ENCODE results near the gene MYO1B.

Gene MYO1B

GRCh38 chr2:191206613-191207471 is 38.4 kb upstream of the MYO1B start:
- Histone ChIP-seq H3K27ac (ENCODE audit: low read length, poor library complexity, severe bottlenecking) (no peak overlapping the region), H3K4me1 (ENCODE audit: control insufficient read depth, insufficient read depth, low read depth, low read length) (no peaks in the 10 kb centered on the region), H3K23ac (ENCODE audit: low read length in 2 of 2) (no peak overlapping the region), H3K27me3 (ENCODE audit: control insufficient read depth in 1 of 2, insufficient read depth in 1 of 2, low read length in 2 of 2) (no peaks in the 10 kb centered on the region), H2AK5ac (ENCODE audit: low read length, severe bottlenecking) (no peak overlapping the region), H4K91ac (ENCODE audit: low read length) (peak overlapping the region; percentile 39), H3K9me3 (ENCODE audit: control insufficient read depth, low read length) (peaks cover 3% of the 10 kb centered on the region), H3K9ac (ENCODE audit: low read length) (no peak overlapping the region), H3K14ac (ENCODE audit: low read length in 2 of 2) (no peak overlapping the region), H3K4me3 (ENCODE audit: insufficient read depth in 1 of 2, low read depth in 1 of 2, low read length in 2 of 2) (no peak overlapping the region), H3K36me3 (ENCODE audit: control insufficient read depth in 1 of 2, insufficient read depth in 2 of 2, low read depth in 1 of 2, low read length in 2 of 2) (no peaks in the 10 kb centered on the region), H3K18ac (ENCODE audit: low read depth in 1 of 2, low read length in 2 of 2) (peak overlapping the region in 1 of 2 experiments; percentile 34), H2AFZ (ENCODE audit: low read depth, low read length) (no peak overlapping the region), H2BK12ac (ENCODE audit: low read length in 2 of 2) (peak overlapping the region; percentile 38 to 42), H3K4me2 (ENCODE audit: low read length, poor library complexity, severe bottlenecking) (no peak overlapping the region), H3K4ac (ENCODE audit: low read depth in 1 of 2, low read length in 2 of 2) (no peak overlapping the region), H2BK5ac (ENCODE audit: low read depth, low read length, poor library complexity, severe bottlenecking) (no peak overlapping the region), H4K8ac (ENCODE audit: low read length) (peak overlapping the region; percentile 37), H2BK15ac (ENCODE audit: low read depth, poor library complexity, severe bottlenecking) (no peak overlapping the region), H2BK120ac (ENCODE audit: low read depth, low read length) (peak overlapping the region; percentile 5), H3K79me1 (replicated peaks; ENCODE audit: low read length, poor library complexity, severe bottlenecking) (no peaks in the 10 kb centered on the region)
- WGBS: 74% methylated on average over 13 of the region's 13 CpGs
- DNase-seq: no peak

- Histone ChIP-seq H4K8ac (ENCODE audit: low read length) (no peak overlapping the region), H3K9me3 (ENCODE audit: control insufficient read depth, low read length) (peaks cover 11% of the 10 kb centered on the region), H3K27ac (ENCODE audit: low read length, poor library complexity, severe bottlenecking) (no peak overlapping the region), H3K79me1 (replicated peaks; ENCODE audit: low read length, poor library complexity, severe bottlenecking) (no peaks in the 10 kb centered on the region), H2BK15ac (ENCODE audit: low read depth, poor library complexity, severe bottlenecking) (no peak overlapping the region), H3K36me3 (ENCODE audit: control insufficient read depth in 1 of 2, insufficient read depth in 2 of 2, low read depth in 1 of 2, low read length in 2 of 2) (no peaks in the 10 kb centered on the region), H3K23ac (ENCODE audit: low read length in 2 of 2) (no peak overlapping the region), H3K9ac (ENCODE audit: low read length) (no peak overlapping the region), H3K4ac (ENCODE audit: low read depth in 1 of 2, low read length in 2 of 2) (no peak overlapping the region), H4K91ac (ENCODE audit: low read length) (no peak overlapping the region), H2BK12ac (ENCODE audit: low read length in 2 of 2) (no peak overlapping the region), H3K4me1 (ENCODE audit: control insufficient read depth, insufficient read depth, low read depth, low read length) (no peaks in the 10 kb centered on the region), H2BK120ac (ENCODE audit: low read depth, low read length) (no peak overlapping the region), H3K4me2 (ENCODE audit: low read length, poor library complexity, severe bottlenecking) (no peak overlapping the region), H2BK5ac (ENCODE audit: low read depth, low read length, poor library complexity, severe bottlenecking) (no peak overlapping the region), H3K4me3 (ENCODE audit: insufficient read depth in 1 of 2, low read depth in 1 of 2, low read length in 2 of 2) (no peak overlapping the region), H3K27me3 (ENCODE audit: control insufficient read depth in 1 of 2, insufficient read depth in 1 of 2, low read length in 2 of 2) (no peaks in the 10 kb centered on the region), H3K14ac (ENCODE audit: low read length in 2 of 2) (no peak overlapping the region), H2AK5ac (ENCODE audit: low read length, severe bottlenecking) (no peak overlapping the region), H3K18ac (ENCODE audit: low read depth in 1 of 2, low read length in 2 of 2) (no peak overlapping the region), H2AFZ (ENCODE audit: low read depth, low read length) (no peak overlapping the region)
- WGBS: no CpG with 5 or more reads among the region's 1 CpG
- DNase-seq: no peak
These were observed 35.9 kb upstream of the MYO1B start for GRCh38 chr2:191209340-191209739.

- peaks cover 11% of the 10 kb centered on the region for H3K9me3 ChIP-seq (ENCODE audit: control insufficient read depth, low read length)
- H2BK120ac ChIP-seq (ENCODE audit: low read depth, low read length): no peak overlapping the region
- no peak overlapping the region for H3K23ac ChIP-seq (ENCODE audit: low read length in 2 of 2)
- H3K27me3 ChIP-seq (ENCODE audit: control insufficient read depth in 1 of 2, insufficient read depth in 1 of 2, low read length in 2 of 2): no peaks in the 10 kb centered on the region
- no peak for DNase-seq
- no peaks in the 10 kb centered on the region for H3K4me1 ChIP-seq (ENCODE audit: control insufficient read depth, insufficient read depth, low read depth, low read length)
- no peak overlapping the region for H3K27ac ChIP-seq (ENCODE audit: low read length, poor library complexity, severe bottlenecking)
- no peak overlapping the region for H2BK5ac ChIP-seq (ENCODE audit: low read depth, low read length, poor library complexity, severe bottlenecking)
- H4K8ac ChIP-seq (ENCODE audit: low read length): no peak overlapping the region
- H3K9ac ChIP-seq (ENCODE audit: low read length): no peak overlapping the region
- no peak overlapping the region for H2AFZ ChIP-seq (ENCODE audit: low read depth, low read length)
- no peaks in the 10 kb centered on the region for H3K79me1 ChIP-seq (replicated peaks; ENCODE audit: low read length, poor library complexity, severe bottlenecking)
- no peak overlapping the region for H2BK15ac ChIP-seq (ENCODE audit: low read depth, poor library complexity, severe bottlenecking)
- H3K36me3 ChIP-seq (ENCODE audit: control insufficient read depth in 1 of 2, insufficient read depth in 2 of 2, low read depth in 1 of 2, low read length in 2 of 2): no peaks in the 10 kb centered on the region
- no peak overlapping the region for H4K91ac ChIP-seq (ENCODE audit: low read length)
- H3K4me3 ChIP-seq (ENCODE audit: insufficient read depth in 1 of 2, low read depth in 1 of 2, low read length in 2 of 2): no peak overlapping the region
- no peak overlapping the region for H3K4me2 ChIP-seq (ENCODE audit: low read length, poor library complexity, severe bottlenecking)
- no peak overlapping the region for H3K18ac ChIP-seq (ENCODE audit: low read depth in 1 of 2, low read length in 2 of 2)
- H2BK12ac ChIP-seq (ENCODE audit: low read length in 2 of 2): no peak overlapping the region
- no peak overlapping the region for H3K4ac ChIP-seq (ENCODE audit: low read depth in 1 of 2, low read length in 2 of 2)
- H2AK5ac ChIP-seq (ENCODE audit: low read length, severe bottlenecking): no peak overlapping the region
- no peak overlapping the region for H3K14ac ChIP-seq (ENCODE audit: low read length in 2 of 2)
These were observed 33.1 kb upstream of the MYO1B start for GRCh38 chr2:191212119-191212518.

- Histone ChIP-seq H3K18ac (ENCODE audit: low read depth in 1 of 2, low read length in 2 of 2) (no peak overlapping the region), H4K8ac (ENCODE audit: low read length) (no peak overlapping the region), H2BK120ac (ENCODE audit: low read depth, low read length) (no peak overlapping the region), H3K23ac (ENCODE audit: low read length in 2 of 2) (no peak overlapping the region), H3K9me3 (ENCODE audit: control insufficient read depth, low read length) (peaks cover 11% of the 10 kb centered on the region), H2BK5ac (ENCODE audit: low read depth, low read length, poor library complexity, severe bottlenecking) (no peak overlapping the region), H3K27ac (ENCODE audit: low read length, poor library complexity, severe bottlenecking) (no peak overlapping the region), H3K14ac (ENCODE audit: low read length in 2 of 2) (no peak overlapping the region), H3K9ac (ENCODE audit: low read length) (no peak overlapping the region), H4K91ac (ENCODE audit: low read length) (no peak overlapping the region), H2BK15ac (ENCODE audit: low read depth, poor library complexity, severe bottlenecking) (no peak overlapping the region), H3K4me1 (ENCODE audit: control insufficient read depth, insufficient read depth, low read depth, low read length) (no peaks in the 10 kb centered on the region), H3K79me1 (replicated peaks; ENCODE audit: low read length, poor library complexity, severe bottlenecking) (no peaks in the 10 kb centered on the region), H3K4me3 (ENCODE audit: insufficient read depth in 1 of 2, low read depth in 1 of 2, low read length in 2 of 2) (no peak overlapping the region), H3K4ac (ENCODE audit: low read depth in 1 of 2, low read length in 2 of 2) (no peak overlapping the region), H3K27me3 (ENCODE audit: control insufficient read depth in 1 of 2, insufficient read depth in 1 of 2, low read length in 2 of 2) (no peaks in the 10 kb centered on the region), H2BK12ac (ENCODE audit: low read length in 2 of 2) (no peak overlapping the region), H3K4me2 (ENCODE audit: low read length, poor library complexity, severe bottlenecking) (no peak overlapping the region), H3K36me3 (ENCODE audit: control insufficient read depth in 1 of 2, insufficient read depth in 2 of 2, low read depth in 1 of 2, low read length in 2 of 2) (no peaks in the 10 kb centered on the region), H2AK5ac (ENCODE audit: low read length, severe bottlenecking) (no peak overlapping the region), H2AFZ (ENCODE audit: low read depth, low read length) (no peak overlapping the region)
- no peak for DNase-seq
These were observed 31.9 kb upstream of the MYO1B start for GRCh38 chr2:191213333-191213732.

Measured in mesenchymal stem cell (in vitro differentiated cells and primary cell).